Lung (tissue), 12 donors: ENCODE results near the gene PCTP. TPM values are rescaled to one million over a fixed set of nuclear protein-coding genes. Genes with fewer than 3 reads are reported as not detected.

ENCODE experiments used
- ATAC-seq: fragments of 200-7000 bp; cut with Tn5 transposase; one replicate; pipeline ENCODE4 v1.9.1; 2020; ENCODE audit warnings: moderate number of reproducible peaks; ENCODE audit not compliant: insufficient read depth, low FRiP score
- DNase-seq, 3 donors: peaks; one replicate each; pipeline ENCODE4 v3.0.0-alpha.2; 2013 to 2017
- H3K27ac ChIP-seq, 2 donors: one replicate each; pipeline ENCODE4 v1.5.1; 2013; ENCODE audit warnings: mild to moderate bottlenecking in 2 of 2, moderate library complexity in 2 of 2, control low read depth in 1 of 2, inconsistent platforms in 1 of 2, low read depth in 1 of 2, low read length in 1 of 2
- H3K27me3 ChIP-seq, 3 donors: one replicate each; pipeline ENCODE4 v1.5.1; 2013; ENCODE audit warnings: low read length in 2 of 3; ENCODE audit not compliant: control insufficient read depth in 3 of 3, insufficient read depth in 3 of 3
- H3K36me3 ChIP-seq, 4 donors: one replicate each; pipeline ENCODE4 v1.5.1; 2013; ENCODE audit warnings: low read length in 4 of 4, mild to moderate bottlenecking in 1 of 4, moderate library complexity in 1 of 4; ENCODE audit not compliant: control insufficient read depth in 4 of 4, insufficient read depth in 4 of 4
- H3K4me1 ChIP-seq, 5 donors: one replicate each; pipeline ENCODE4 v1.5.1; 2013; ENCODE audit warnings: low read length in 5 of 5, mild to moderate bottlenecking in 2 of 5, moderate library complexity in 1 of 5; ENCODE audit not compliant: control insufficient read depth in 5 of 5, insufficient read depth in 5 of 5
- H3K4me3 ChIP-seq: one replicate; pipeline ENCODE4 v1.5.1; 2013; ENCODE audit warnings: mild to moderate bottlenecking, control low read depth, moderate library complexity
- H3K9ac ChIP-seq, 2 donors: one replicate each; pipeline ENCODE4 v1.5.1; 2013; ENCODE audit warnings: low read length in 2 of 2, control low read depth in 1 of 2; ENCODE audit not compliant: insufficient read depth in 1 of 2
- H3K9me3 ChIP-seq, 4 donors: one replicate each; pipeline ENCODE4 v1.5.1; 2013; ENCODE audit warnings: low read length in 3 of 4, mild to moderate bottlenecking in 1 of 4, moderate library complexity in 1 of 4; ENCODE audit not compliant: control insufficient read depth in 4 of 4, insufficient read depth in 3 of 4
- WGBS, 2 donors: extraction: QIAGEN DNeasy Blood & Tissue Kit; methylation state at CpG; one replicate each; pipeline ENCODE4 v1.1.7; 2013; 5-methylcytosine and 5-hydroxymethylcytosine counted together
- polyA plus RNA-seq, 2 donors: library from polyadenylated mRNA; stranded (reverse); fragments of 200-250 nt; gene quantifications; one replicate each; pipeline ENCODE4 v1.2.1, GENCODE V29; 2013
- total RNA-seq, 2 donors: library from RNA; depleted of rRNA in 1 of 2; stranded (reverse); fragments of >200 nt in 1 of 2; gene quantifications; one replicate each; pipeline ENCODE4 v1.2.1, GENCODE V29; 2014 to 2021
- TF ChIP-seq, protein P1 (sequence below): IDR thresholded peaks from 2 replicates; pipeline ENCODE4 v1.5.1; 2012; ENCODE audit warnings: mild to moderate bottlenecking; ENCODE audit errors: control extremely low read depth, extremely low read depth
- donor health status: control.
- donor health status: control.
- donor health status: Bipolar disorder and iron deficiency.
- donor health status: healthy.
- donor health status: DM: yes; HTN: yes; CAD: no.

Gene PCTP
- total and polyA plus RNA-seq, 4 donors: 14.3 to 34.2 (median 19.1) TPM

DNA sequence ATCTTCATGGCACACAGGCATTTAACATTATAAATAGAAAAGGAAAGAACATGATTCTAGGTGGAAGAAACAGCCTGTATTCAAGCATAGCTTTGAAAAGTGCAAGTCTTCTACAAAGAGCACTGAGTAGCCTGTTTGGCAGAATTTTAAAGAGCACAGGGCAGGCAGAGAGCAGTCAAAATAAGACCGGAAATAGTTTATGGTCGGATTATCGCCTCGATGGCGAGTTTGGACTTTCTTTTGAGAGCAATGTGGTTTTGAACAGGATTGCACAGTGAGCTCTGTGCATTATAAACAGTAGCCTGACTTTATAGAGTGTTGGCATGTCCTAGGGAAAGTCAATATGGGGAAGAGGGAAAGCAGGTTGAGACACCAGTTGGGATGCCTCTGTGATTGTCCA, 22.0 kb upstream of the PCTP start:
- no peaks in the 10 kb centered on the region for H3K36me3 ChIP-seq

GRCh38 chr17:55729484-55729883, 21.4 kb upstream of the PCTP start:
- no peaks in the 10 kb centered on the region for H3K27me3 ChIP-seq
- peaks cover 2 to 81% (median 26%) of the 10 kb centered on the region in 5 donors for H3K4me1 ChIP-seq
- no peak overlapping the region for H3K9ac ChIP-seq
- H3K27ac ChIP-seq: no peak overlapping the region
- DNase-seq (no peak), ATAC-seq (no peak)
- H3K9me3 ChIP-seq: no peaks in the 10 kb centered on the region
- WGBS, 2 donors: 67 to 83% methylated on average over 1 of the region's 1 CpG
- H3K36me3 ChIP-seq: no peaks in the 10 kb centered on the region
- TF ChIP-seq, protein P1, sequence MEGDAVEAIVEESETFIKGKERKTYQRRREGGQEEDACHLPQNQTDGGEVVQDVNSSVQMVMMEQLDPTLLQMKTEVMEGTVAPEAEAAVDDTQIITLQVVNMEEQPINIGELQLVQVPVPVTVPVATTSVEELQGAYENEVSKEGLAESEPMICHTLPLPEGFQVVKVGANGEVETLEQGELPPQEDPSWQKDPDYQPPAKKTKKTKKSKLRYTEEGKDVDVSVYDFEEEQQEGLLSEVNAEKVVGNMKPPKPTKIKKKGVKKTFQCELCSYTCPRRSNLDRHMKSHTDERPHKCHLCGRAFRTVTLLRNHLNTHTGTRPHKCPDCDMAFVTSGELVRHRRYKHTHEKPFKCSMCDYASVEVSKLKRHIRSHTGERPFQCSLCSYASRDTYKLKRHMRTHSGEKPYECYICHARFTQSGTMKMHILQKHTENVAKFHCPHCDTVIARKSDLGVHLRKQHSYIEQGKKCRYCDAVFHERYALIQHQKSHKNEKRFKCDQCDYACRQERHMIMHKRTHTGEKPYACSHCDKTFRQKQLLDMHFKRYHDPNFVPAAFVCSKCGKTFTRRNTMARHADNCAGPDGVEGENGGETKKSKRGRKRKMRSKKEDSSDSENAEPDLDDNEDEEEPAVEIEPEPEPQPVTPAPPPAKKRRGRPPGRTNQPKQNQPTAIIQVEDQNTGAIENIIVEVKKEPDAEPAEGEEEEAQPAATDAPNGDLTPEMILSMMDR: no peak
- no peak overlapping the region for H3K4me3 ChIP-seq

More for the DNA sequence above, 22.0 kb upstream of the PCTP start:
- no peaks in the 10 kb centered on the region for H3K27me3 ChIP-seq
- 64 to 66% methylated on average over 5 of the region's 5 CpGs for WGBS, 2 donors
- H3K27ac ChIP-seq: peak overlapping the region in 1 of 2 donors; percentile 74
- H3K9me3 ChIP-seq: no peaks in the 10 kb centered on the region
- no peak overlapping the region for H3K4me3 ChIP-seq
- DNase-seq: peak in 1 of 3 donors; percentile 8
- H3K4me1 ChIP-seq: peaks cover 0 to 74% (median 20%) of the 10 kb centered on the region in 5 donors
- TF ChIP-seq, protein P1: no peak
- H3K9ac ChIP-seq: no peak overlapping the region
- ATAC-seq: no peak

GRCh38 chr17:55730380-55730779, 20.5 kb upstream of the PCTP start:
- no peak overlapping the region for H3K4me3 ChIP-seq
- ATAC-seq: no peak
- TF ChIP-seq, protein P1: no peak
- H3K4me1 ChIP-seq: peaks cover 2 to 76% (median 26%) of the 10 kb centered on the region in 5 donors
- no peak overlapping the region for H3K9ac ChIP-seq
- H3K27me3 ChIP-seq: no peaks in the 10 kb centered on the region
- no peak for DNase-seq
- H3K36me3 ChIP-seq: no peaks in the 10 kb centered on the region
- 19 to 57% methylated on average over 1 of the region's 1 CpG for WGBS, 2 donors
- no peaks in the 10 kb centered on the region for H3K9me3 ChIP-seq
- peak overlapping the region in 1 of 2 donors; percentile 17 for H3K27ac ChIP-seq

- H3K9me3 ChIP-seq: no peaks in the 10 kb centered on the region
- H3K4me3 ChIP-seq: no peak overlapping the region
- DNase-seq (peak in 1 of 3 donors; percentile 41), ATAC-seq (no peak)
- TF ChIP-seq, protein P1: no peak
- peak overlapping the region in 1 of 2 donors; percentile 35 for H3K9ac ChIP-seq
- H3K4me1 ChIP-seq: peaks cover 2 to 72% (median 26%) of the 10 kb centered on the region in 5 donors
- H3K36me3 ChIP-seq: no peaks in the 10 kb centered on the region
- 36 to 71% methylated on average over 3 of the region's 3 CpGs for WGBS, 2 donors
- H3K27ac ChIP-seq: peak overlapping the region in 1 of 2 donors; percentile 17
- H3K27me3 ChIP-seq: no peaks in the 10 kb centered on the region
Measured at GRCh38 chr17:55730808-55731207, 20.0 kb upstream of the PCTP start.
